ENCODE data around the gene FCHSD2. TPM values are rescaled to one million over a fixed set of nuclear protein-coding genes. Genes with fewer than 3 reads are reported as not detected.

Gene FCHSD2
- total and polyA plus RNA-seq, 2 experiments from 2014 or later: 9.1 to 19.8 TPM

GRCh38 chr11:72821920-72822799 is 320.0 kb downstream of the FCHSD2 start:
- peak; percentile 92 for DNase-seq
- Histone ChIP-seq H3K4me1 (ENCODE audit: insufficient read depth) (no peaks in the 10 kb centered on the region), H3K9ac (peak overlapping the region; percentile 44; the same call in 1 of the 2 replicates), H4K20me1 (ENCODE audit: insufficient read depth) (no peaks in the 10 kb centered on the region), H3K79me2 (ENCODE audit: insufficient read depth) (no peaks in the 10 kb centered on the region), H3K27ac (no peak overlapping the region), H3K36me3 (ENCODE audit: low read depth) (no peaks in the 10 kb centered on the region; the same call in 1 of the 2 replicates), H2AFZ (peak overlapping the region; percentile 65), H3K9me3 (ENCODE audit: low read depth) (no peaks in the 10 kb centered on the region), H3K4me2 (ENCODE audit: unreplicated experiment) (peak overlapping the region; percentile 68), H3K27me3 (replicated peaks; ENCODE audit: insufficient read depth) (no peaks in the 10 kb centered on the region), H3F3A (ENCODE audit: insufficient read depth) (no peaks in the 10 kb centered on the region), H3K9me2 (ENCODE audit: insufficient read depth) (no peaks in the 10 kb centered on the region), H3K4me3 (peak overlapping the region; percentile 68)
- no peak for TF ChIP-seq EZH2 (IDR thresholded peaks at IDR 0.05; ENCODE audit: insufficient read depth, poor library complexity, severe bottlenecking)
- TF ChIP-seq EZH2phosphoT487 (IDR thresholded peaks at IDR 0.05; ENCODE audit: insufficient read depth, low read depth): no peak
- in situ Hi-C loops (cut with MboI): no loop called here
- WGBS, 2 experiments (ENCODE audit: low coverage in 1 of 2, low lambda C conversion rate in 2 of 2, missing lambda C conversion rate in 2 of 2): 17 to 19% methylated on average over 37 to 82 of the region's 82 CpGs

GRCh38 chr11:72821221-72821919 is 320.7 kb downstream of the FCHSD2 start:
- Histone ChIP-seq H2AFZ (peak overlapping the region; percentile 65), H3K27ac (no peak overlapping the region), H3F3A (ENCODE audit: insufficient read depth) (no peaks in the 10 kb centered on the region), H3K4me3 (peak overlapping the region; percentile 68), H3K9me3 (ENCODE audit: low read depth) (no peaks in the 10 kb centered on the region), H4K20me1 (ENCODE audit: insufficient read depth) (no peaks in the 10 kb centered on the region), H3K36me3 (ENCODE audit: low read depth) (no peaks in the 10 kb centered on the region; the same call in 1 of the 2 replicates), H3K9ac (peak overlapping the region; percentile 44; the same call in 1 of the 2 replicates), H3K27me3 (replicated peaks; ENCODE audit: insufficient read depth) (no peaks in the 10 kb centered on the region), H3K9me2 (ENCODE audit: insufficient read depth) (no peaks in the 10 kb centered on the region), H3K4me1 (ENCODE audit: insufficient read depth) (peaks cover 1% of the 10 kb centered on the region; the same call in 1 of the 2 replicates), H3K79me2 (ENCODE audit: insufficient read depth) (no peaks in the 10 kb centered on the region), H3K4me2 (ENCODE audit: unreplicated experiment) (peak overlapping the region; percentile 68)
- no peak for TF ChIP-seq EZH2 (IDR thresholded peaks at IDR 0.05; ENCODE audit: insufficient read depth, poor library complexity, severe bottlenecking)
- no peak for TF ChIP-seq EZH2phosphoT487 (IDR thresholded peaks at IDR 0.05; ENCODE audit: insufficient read depth, low read depth)
- no peak for DNase-seq
- 46 to 61% methylated on average over 36 to 50 of the region's 50 CpGs for WGBS, 2 experiments (ENCODE audit: low coverage in 1 of 2, low lambda C conversion rate in 2 of 2, missing lambda C conversion rate in 2 of 2)
- in situ Hi-C loops (cut with MboI): no loop called here

GRCh38 chr11:72820439-72821139 is 321.5 kb downstream of the FCHSD2 start:
- peaks cover under 1% of the 10 kb centered on the region; the same call in 1 of the 2 replicates for H3K79me2 ChIP-seq (ENCODE audit: insufficient read depth)
- no peak overlapping the region for H3K27ac ChIP-seq
- H3K9ac ChIP-seq: no peak overlapping the region
- H3K4me3 ChIP-seq: no peak overlapping the region
- H4K20me1 ChIP-seq (ENCODE audit: insufficient read depth): no peaks in the 10 kb centered on the region
- H3K9me3 ChIP-seq (ENCODE audit: low read depth): no peaks in the 10 kb centered on the region
- no peaks in the 10 kb centered on the region for H3K9me2 ChIP-seq (ENCODE audit: insufficient read depth)
- 94 to 95% methylated on average over 14 to 15 of the region's 15 CpGs for WGBS, 2 experiments (ENCODE audit: low coverage in 1 of 2, low lambda C conversion rate in 2 of 2, missing lambda C conversion rate in 2 of 2)
- in situ Hi-C loops (cut with MboI): no loop called here
- DNase-seq: no peak
- H3K4me1 ChIP-seq (ENCODE audit: insufficient read depth): peaks cover 9% of the 10 kb centered on the region
- no peak overlapping the region for H2AFZ ChIP-seq
- no peaks in the 10 kb centered on the region for H3F3A ChIP-seq (ENCODE audit: insufficient read depth)
- H3K36me3 ChIP-seq (ENCODE audit: low read depth): no peaks in the 10 kb centered on the region; the same call in 1 of the 2 replicates
- H3K27me3 ChIP-seq (replicated peaks; ENCODE audit: insufficient read depth): no peaks in the 10 kb centered on the region
- H3K4me2 ChIP-seq (ENCODE audit: unreplicated experiment): no peak overlapping the region
- no peak for TF ChIP-seq EZH2phosphoT487 (IDR thresholded peaks at IDR 0.05; ENCODE audit: insufficient read depth, low read depth)

- H3K9me3 ChIP-seq (ENCODE audit: low read depth): no peaks in the 10 kb centered on the region
- 38 to 55% methylated on average over 4 of the region's 4 CpGs for WGBS, 2 experiments (ENCODE audit: low coverage in 1 of 2, low lambda C conversion rate in 2 of 2, missing lambda C conversion rate in 2 of 2)
- peaks cover 11% of the 10 kb centered on the region; the same call in 1 of the 2 replicates for H3K79me2 ChIP-seq (ENCODE audit: insufficient read depth)
- H3K36me3 ChIP-seq (ENCODE audit: low read depth): no peaks in the 10 kb centered on the region; the same call in 1 of the 2 replicates
- no peak overlapping the region for H3K4me2 ChIP-seq (ENCODE audit: unreplicated experiment)
- TF ChIP-seq EZH2 (IDR thresholded peaks at IDR 0.05; ENCODE audit: insufficient read depth, poor library complexity, severe bottlenecking) (no peak), EZH2phosphoT487 (IDR thresholded peaks at IDR 0.05; ENCODE audit: insufficient read depth, low read depth) (no peak)
- H4K20me1 ChIP-seq (ENCODE audit: insufficient read depth): no peaks in the 10 kb centered on the region
- in situ Hi-C loops (cut with MboI): no loop called here
- no peak overlapping the region for H3K4me3 ChIP-seq
- no peaks in the 10 kb centered on the region for H3K9me2 ChIP-seq (ENCODE audit: insufficient read depth)
- H3K4me1 ChIP-seq (ENCODE audit: insufficient read depth): peaks cover 15% of the 10 kb centered on the region
- DNase-seq: peak; percentile 29
- H3K9ac ChIP-seq: no peak overlapping the region
- H3K27ac ChIP-seq: no peak overlapping the region
- H2AFZ ChIP-seq: no peak overlapping the region
- H3K27me3 ChIP-seq (replicated peaks; ENCODE audit: insufficient read depth): no peaks in the 10 kb centered on the region
- H3F3A ChIP-seq (ENCODE audit: insufficient read depth): no peaks in the 10 kb centered on the region
Measured at GRCh38 chr11:72818971-72819370, 323.1 kb downstream of the FCHSD2 start.

Data from GM23248 (cell line).